WTC11 (cell line): ENCODE results near the gene TNS3. TPM values are rescaled to one million over a fixed set of nuclear protein-coding genes. Genes with fewer than 3 reads are reported as not detected.
"Not testable (repeated sequence)": the region's sequence is repeated elsewhere in the genome, so short reads cannot be mapped to it uniquely, and the experiment has no call there.

ENCODE experiments used
- ATAC-seq: fragments of 200-7000 bp; cut with Tn5 transposase; 2 replicates; pipeline ENCODE4 v1.10.0; 2021; ENCODE audit warnings: mild to moderate bottlenecking, moderate library complexity
- CTCF ChIA-PET: fragments of 300-600 bp; sonication (Branson Sonifier 250); formaldehyde crosslinking; loops from one replicate; lab custom pipeline; 2021; ENCODE audit warnings: antibody characterized with exemption; lab: Charles Lee
- POLR2A ChIA-PET: fragments of 350-600 bp; sonication (Branson Sonifier 250); formaldehyde crosslinking; loops from one replicate; lab custom pipeline; 2021; ENCODE audit warnings: antibody characterized with exemption; lab: Charles Lee
- DNase-seq: peaks from one replicate; pipeline ENCODE4 v3.0.0; 2021; ENCODE audit warnings: low spot score
- H3K27ac Mint-ChIP-seq: 2 replicates; pipeline ENCODE4 v1.8.0; 2021; ENCODE audit warnings: mixed read lengths
- H3K27me3 Mint-ChIP-seq: 2 replicates; pipeline ENCODE4 v1.8.0; 2021; ENCODE audit warnings: low read depth, mild to moderate bottlenecking, moderate library complexity, mixed read lengths
- H3K36me3 Mint-ChIP-seq: 2 replicates; pipeline ENCODE4 v1.8.0; 2021; ENCODE audit warnings: mixed read lengths
- H3K4me1 Mint-ChIP-seq: 2 replicates; pipeline ENCODE4 v1.8.0; 2022; ENCODE audit warnings: mixed read lengths
- H3K4me3 Mint-ChIP-seq: 2 replicates; pipeline ENCODE4 v1.8.0; 2021; ENCODE audit warnings: mild to moderate bottlenecking, moderate library complexity, mixed read lengths
- H3K9me3 Mint-ChIP-seq: 2 replicates; pipeline ENCODE4 v1.8.0; 2021; ENCODE audit warnings: mixed read lengths
- CBFB ChIP-seq: sonication (generic); formaldehyde crosslinking; IDR thresholded peaks from 2 replicates; pipeline ENCODE4 v1.8.1; 2022; ENCODE audit warnings: mild to moderate bottlenecking, low read depth, missing genetic modification reagents
- FOXJ3 ChIP-seq: sonication (generic); formaldehyde crosslinking; IDR thresholded peaks from 2 replicates; pipeline ENCODE4 v1.9.0; 2021; ENCODE audit warnings: missing genetic modification reagents, mild to moderate bottlenecking, borderline replicate concordance
- GTF2I ChIP-seq: fragments of 250-450 bp; sonication (Bioruptor Pico); conservative IDR thresholded peaks from 2 replicates; pipeline ENCODE4 v1.4.0; 2021; ENCODE audit warnings: mild to moderate bottlenecking
- IRF2 ChIP-seq: sonication (generic); formaldehyde crosslinking; IDR thresholded peaks from 2 replicates; pipeline ENCODE4 v1.8.0; 2022; ENCODE audit warnings: low read depth, missing genetic modification reagents, borderline replicate concordance
- MYBL2 ChIP-seq: sonication (generic); formaldehyde crosslinking; IDR thresholded peaks from 2 replicates; pipeline ENCODE4 v1.8.1; 2023; ENCODE audit warnings: mild to moderate bottlenecking, moderate library complexity, missing genetic modification reagents
- NR1H2 ChIP-seq: sonication (generic); formaldehyde crosslinking; IDR thresholded peaks from 2 replicates; pipeline ENCODE4 v1.9.0; 2021; ENCODE audit warnings: mild to moderate bottlenecking, moderate library complexity, missing genetic modification reagents
- NR2C2 ChIP-seq: sonication (generic); formaldehyde crosslinking; IDR thresholded peaks from 2 replicates; pipeline ENCODE4 v1.8.0; 2022; ENCODE audit warnings: mild to moderate bottlenecking, missing genetic modification reagents
- NR3C1 ChIP-seq: sonication (generic); formaldehyde crosslinking; conservative IDR thresholded peaks from 2 replicates; pipeline ENCODE4 v1.8.1; 2023; ENCODE audit warnings: low read depth, mild to moderate bottlenecking, missing genetic modification reagents
- ZNF263 ChIP-seq: sonication (generic); formaldehyde crosslinking; IDR thresholded peaks from 2 replicates; pipeline ENCODE4 v1.8.1; 2022; ENCODE audit warnings: low read depth, mild to moderate bottlenecking, moderate library complexity, missing genetic modification reagents
- total RNA-seq: library from RNA; stranded (reverse); gene quantifications from 3 replicates; pipeline ENCODE4 v1.2.3, GENCODE V29; 2021
- TF ChIP-seq, protein P1 (sequence below): sonication (generic); formaldehyde crosslinking; IDR thresholded peaks from 2 replicates; pipeline ENCODE4 v1.8.1; 2022; ENCODE audit warnings: low read depth, missing genetic modification reagents, borderline replicate concordance
- TF ChIP-seq, protein P2 (sequence below): fragments of 250-450 bp; sonication (Bioruptor Pico); conservative IDR thresholded peaks from 2 replicates; pipeline ENCODE4 v1.9.0; 2021; ENCODE audit warnings: mild to moderate bottlenecking
- TF ChIP-seq, protein P3 (sequence below): sonication (generic); formaldehyde crosslinking; conservative IDR thresholded peaks from 2 replicates; pipeline ENCODE4 v1.8.1; 2023; ENCODE audit warnings: mild to moderate bottlenecking, low read depth, missing genetic modification reagents, moderate library complexity
- TF ChIP-seq, protein P4 (sequence below): sonication (generic); formaldehyde crosslinking; IDR thresholded peaks from 2 replicates; pipeline ENCODE4 v1.8.1; 2022; ENCODE audit warnings: missing genetic modification reagents, borderline replicate concordance
- TF ChIP-seq, protein P5 (sequence below): sonication (generic); formaldehyde crosslinking; IDR thresholded peaks from 2 replicates; pipeline ENCODE4 v1.8.1; 2023; ENCODE audit warnings: mild to moderate bottlenecking, moderate library complexity, missing genetic modification reagents

Gene TNS3
- total RNA-seq, 1 experiment from 2014 or later: 37.7 TPM

DNA sequence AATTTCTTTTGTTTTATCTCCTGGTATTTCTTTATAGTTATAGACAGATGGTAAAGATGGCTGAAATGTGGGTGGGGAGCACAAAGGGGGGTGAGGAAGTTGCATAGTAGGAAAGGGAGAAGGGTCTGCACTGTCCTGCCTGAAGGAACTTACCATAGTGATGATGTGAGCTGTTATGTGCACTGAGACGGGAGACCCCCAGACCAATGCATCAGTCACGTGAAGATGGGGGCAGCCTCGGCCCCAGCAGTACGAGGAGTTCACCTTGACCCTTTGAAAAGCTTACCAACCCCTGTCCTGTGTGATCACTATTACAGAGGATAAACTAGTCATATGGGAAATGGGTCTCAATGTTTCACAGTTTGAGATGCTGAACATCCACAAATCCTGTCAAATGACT, 316.3 kb downstream of the TNS3 start (continued):
- no peak for TF ChIP-seq NR3C1 (CRISPR knock-in tag)
- TF ChIP-seq, protein P1, sequence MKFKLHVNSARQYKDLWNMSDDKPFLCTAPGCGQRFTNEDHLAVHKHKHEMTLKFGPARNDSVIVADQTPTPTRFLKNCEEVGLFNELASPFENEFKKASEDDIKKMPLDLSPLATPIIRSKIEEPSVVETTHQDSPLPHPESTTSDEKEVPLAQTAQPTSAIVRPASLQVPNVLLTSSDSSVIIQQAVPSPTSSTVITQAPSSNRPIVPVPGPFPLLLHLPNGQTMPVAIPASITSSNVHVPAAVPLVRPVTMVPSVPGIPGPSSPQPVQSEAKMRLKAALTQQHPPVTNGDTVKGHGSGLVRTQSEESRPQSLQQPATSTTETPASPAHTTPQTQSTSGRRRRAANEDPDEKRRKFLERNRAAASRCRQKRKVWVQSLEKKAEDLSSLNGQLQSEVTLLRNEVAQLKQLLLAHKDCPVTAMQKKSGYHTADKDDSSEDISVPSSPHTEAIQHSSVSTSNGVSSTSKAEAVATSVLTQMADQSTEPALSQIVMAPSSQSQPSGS (CRISPR knock-in tag): no peak

DNA sequence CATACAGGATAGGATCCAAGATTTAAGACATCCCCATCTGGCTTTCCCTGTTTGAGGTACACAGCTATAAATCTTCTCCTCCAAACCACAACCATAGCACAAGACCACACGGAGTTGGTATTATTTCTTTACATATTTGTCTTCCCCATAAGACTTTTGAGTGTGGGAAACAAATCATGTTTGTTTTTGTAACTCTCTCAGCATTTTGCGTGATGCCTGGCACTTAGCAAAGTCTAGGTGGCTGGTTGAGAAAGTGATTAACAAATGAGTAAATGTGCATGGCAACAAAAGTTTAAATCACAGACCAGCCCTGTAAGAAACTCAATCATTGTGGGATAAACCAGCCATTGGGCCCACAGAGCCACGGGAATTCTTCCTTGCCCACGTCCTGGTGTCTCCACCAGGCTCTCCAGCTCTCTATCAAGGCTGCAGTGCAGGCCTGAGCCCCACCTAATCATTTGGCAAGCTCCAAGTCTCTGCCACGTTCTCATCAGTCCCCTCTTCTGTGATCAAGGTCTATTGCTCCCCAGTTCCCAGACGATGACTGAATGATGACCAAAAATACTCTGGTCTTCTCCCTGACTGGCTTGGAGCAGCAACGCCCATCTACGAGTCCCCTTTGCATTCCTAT, 317.8 kb downstream of the TNS3 start:
- TF ChIP-seq, protein P2, sequence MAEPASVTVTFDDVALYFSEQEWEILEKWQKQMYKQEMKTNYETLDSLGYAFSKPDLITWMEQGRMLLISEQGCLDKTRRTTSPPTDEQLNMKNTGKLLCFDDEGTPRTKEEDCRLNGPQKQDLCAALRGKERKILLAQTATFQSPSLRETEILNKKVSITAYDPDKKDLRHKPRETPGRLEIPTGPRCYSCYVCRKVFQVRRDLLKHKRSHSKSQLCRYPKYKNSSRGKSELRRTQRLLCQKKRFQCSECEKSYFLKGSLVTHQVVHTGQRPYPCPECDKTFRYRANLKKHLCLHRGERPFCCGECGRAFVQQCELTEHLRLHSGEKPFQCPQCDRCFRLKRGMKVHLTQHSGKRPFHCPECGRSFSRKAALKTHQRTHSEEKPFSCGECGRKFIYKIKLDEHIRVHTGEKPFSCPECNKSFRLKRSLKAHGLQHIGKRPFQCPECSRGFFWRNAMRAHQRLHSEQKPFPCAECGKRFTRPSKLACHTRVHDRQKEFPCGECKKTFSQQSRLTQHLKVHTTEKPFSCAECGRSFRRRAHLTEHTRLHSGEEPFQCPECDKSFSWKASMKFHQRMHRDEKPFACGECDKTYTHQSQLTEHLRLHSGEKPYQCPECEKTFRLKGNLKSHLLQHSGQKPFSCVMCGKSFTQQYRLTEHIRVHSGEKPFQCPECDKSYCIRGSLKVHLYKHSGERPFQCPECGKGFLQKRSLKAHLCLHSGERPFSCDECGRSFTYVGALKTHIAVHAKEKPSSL: no peak
- TF ChIP-seq ZNF263 (CRISPR knock-in tag): no peak
- TF ChIP-seq, all 79 proteins: peak for 0
- Mint-ChIP-seq H3K4me1 (peaks cover 3% of the 10 kb centered on the region), H3K27me3 (no peaks in the 10 kb centered on the region), H3K36me3 (no peaks in the 10 kb centered on the region), H3K4me3 (no peak overlapping the region), H3K27ac (no peak overlapping the region), H3K9me3 (peaks cover 4% of the 10 kb centered on the region)
- POLR2A ChIA-PET: no interaction called here
- no peak for DNase-seq
- CTCF ChIA-PET: interaction anchor here (1.3 kb wide), 1 partner anchor 10 kb away, joined by 6 read pairs; no protein-coding TSS in a partner anchor
- no peak for ATAC-seq

DNA sequence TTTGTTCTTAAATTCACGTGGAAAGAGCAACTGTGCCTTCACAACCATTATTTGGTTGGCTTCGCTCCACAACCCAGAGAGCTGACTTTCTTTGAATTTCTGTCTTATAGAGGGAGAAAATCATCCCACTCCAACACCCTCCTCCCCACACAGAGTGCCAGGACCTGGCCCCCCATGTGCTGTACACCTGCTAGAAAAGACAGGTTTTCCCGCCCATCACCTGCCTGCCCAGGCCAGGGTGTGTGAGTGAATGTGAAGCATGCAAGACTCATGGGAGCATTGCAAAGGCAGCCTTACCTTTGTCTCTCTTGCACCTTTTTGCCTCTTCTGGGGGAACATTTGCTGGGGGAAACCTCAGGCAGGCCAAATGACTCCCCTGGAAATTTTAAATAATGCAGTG, 319.0 kb downstream of the TNS3 start:
- ChIA-PET POLR2A (no interaction called here), CTCF (interaction anchor here (1.3 kb wide), 1 partner anchor 9 kb away, joined by 6 read pairs; no protein-coding TSS in a partner anchor)
- no peak for ATAC-seq
- H3K27ac Mint-ChIP-seq: no peak overlapping the region
- H3K4me1 Mint-ChIP-seq: peaks cover 3% of the 10 kb centered on the region
- H3K9me3 Mint-ChIP-seq: peaks cover 4% of the 10 kb centered on the region
- no peak for TF ChIP-seq GTF2I (CRISPR knock-in tag)
- TF ChIP-seq, protein P3, sequence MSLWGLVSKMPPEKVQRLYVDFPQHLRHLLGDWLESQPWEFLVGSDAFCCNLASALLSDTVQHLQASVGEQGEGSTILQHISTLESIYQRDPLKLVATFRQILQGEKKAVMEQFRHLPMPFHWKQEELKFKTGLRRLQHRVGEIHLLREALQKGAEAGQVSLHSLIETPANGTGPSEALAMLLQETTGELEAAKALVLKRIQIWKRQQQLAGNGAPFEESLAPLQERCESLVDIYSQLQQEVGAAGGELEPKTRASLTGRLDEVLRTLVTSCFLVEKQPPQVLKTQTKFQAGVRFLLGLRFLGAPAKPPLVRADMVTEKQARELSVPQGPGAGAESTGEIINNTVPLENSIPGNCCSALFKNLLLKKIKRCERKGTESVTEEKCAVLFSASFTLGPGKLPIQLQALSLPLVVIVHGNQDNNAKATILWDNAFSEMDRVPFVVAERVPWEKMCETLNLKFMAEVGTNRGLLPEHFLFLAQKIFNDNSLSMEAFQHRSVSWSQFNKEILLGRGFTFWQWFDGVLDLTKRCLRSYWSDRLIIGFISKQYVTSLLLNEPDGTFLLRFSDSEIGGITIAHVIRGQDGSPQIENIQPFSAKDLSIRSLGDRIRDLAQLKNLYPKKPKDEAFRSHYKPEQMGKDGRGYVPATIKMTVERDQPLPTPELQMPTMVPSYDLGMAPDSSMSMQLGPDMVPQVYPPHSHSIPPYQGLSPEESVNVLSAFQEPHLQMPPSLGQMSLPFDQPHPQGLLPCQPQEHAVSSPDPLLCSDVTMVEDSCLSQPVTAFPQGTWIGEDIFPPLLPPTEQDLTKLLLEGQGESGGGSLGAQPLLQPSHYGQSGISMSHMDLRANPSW (CRISPR knock-in tag): no peak
- TF ChIP-seq, protein P4, sequence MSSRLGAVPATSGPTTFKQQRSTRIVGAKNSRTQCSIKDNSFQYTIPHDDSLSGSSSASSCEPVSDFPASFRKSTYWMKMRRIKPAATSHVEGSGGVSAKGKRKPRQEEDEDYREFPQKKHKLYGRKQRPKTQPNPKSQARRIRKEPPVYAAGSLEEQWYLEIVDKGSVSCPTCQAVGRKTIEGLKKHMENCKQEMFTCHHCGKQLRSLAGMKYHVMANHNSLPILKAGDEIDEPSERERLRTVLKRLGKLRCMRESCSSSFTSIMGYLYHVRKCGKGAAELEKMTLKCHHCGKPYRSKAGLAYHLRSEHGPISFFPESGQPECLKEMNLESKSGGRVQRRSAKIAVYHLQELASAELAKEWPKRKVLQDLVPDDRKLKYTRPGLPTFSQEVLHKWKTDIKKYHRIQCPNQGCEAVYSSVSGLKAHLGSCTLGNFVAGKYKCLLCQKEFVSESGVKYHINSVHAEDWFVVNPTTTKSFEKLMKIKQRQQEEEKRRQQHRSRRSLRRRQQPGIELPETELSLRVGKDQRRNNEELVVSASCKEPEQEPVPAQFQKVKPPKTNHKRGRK: no peak
- H3K36me3 Mint-ChIP-seq: no peaks in the 10 kb centered on the region
- no peaks in the 10 kb centered on the region for H3K27me3 Mint-ChIP-seq
- no peak overlapping the region for H3K4me3 Mint-ChIP-seq
- no peak for DNase-seq

DNA sequence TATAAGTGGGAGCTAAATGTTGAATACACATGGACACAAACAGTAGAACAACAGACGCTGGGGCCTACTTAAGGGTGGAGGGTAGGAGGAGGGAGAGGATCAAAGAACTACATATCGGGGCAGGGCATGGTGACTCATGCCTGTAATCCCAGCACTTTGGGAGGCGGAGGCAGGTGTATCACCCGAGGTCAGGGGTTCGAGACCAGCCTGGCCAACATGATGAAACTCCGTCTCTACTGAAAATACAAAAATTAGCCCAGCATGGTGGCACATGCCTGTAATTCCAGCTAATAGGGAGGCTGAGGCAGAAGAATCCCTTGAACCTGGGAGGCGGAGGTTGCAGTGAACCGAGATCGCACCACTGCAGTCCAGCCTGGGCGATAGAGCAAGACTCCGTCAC, 319.8 kb downstream of the TNS3 start:
- POLR2A ChIA-PET, ATAC-seq, CTCF ChIA-PET, H3K27ac Mint-ChIP-seq, H3K9me3 Mint-ChIP-seq, H3K27me3 Mint-ChIP-seq, H3K36me3 Mint-ChIP-seq, H3K4me1 Mint-ChIP-seq, DNase-seq, H3K4me3 Mint-ChIP-seq: not testable (repeated sequence)

DNA sequence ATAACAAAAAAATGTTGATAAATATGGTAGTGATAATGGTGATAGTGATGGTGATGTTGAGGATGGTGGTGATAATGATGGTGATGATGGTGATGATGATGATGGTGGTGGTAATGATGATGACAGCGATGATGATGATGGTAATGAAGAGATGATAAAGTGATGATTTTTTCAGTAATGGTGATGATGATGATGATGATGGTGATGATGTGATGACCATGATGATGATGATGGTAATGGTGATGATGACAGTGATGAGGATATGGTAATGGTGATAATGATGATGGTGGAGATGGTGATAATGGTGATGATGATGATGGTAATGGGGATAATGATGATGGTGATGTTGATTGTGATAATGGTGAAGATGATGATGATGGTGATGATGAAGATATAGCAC, 321.6 kb downstream of the TNS3 start:
- TF ChIP-seq NR2C2 (CRISPR knock-in tag) (no peak), NR1H2 (CRISPR knock-in tag) (no peak), MYBL2 (CRISPR knock-in tag) (no peak), CBFB (CRISPR knock-in tag) (no peak), IRF2 (no peak), NR3C1 (CRISPR knock-in tag) (no peak), FOXJ3 (CRISPR knock-in tag) (no peak), GTF2I (CRISPR knock-in tag) (no peak)
- TF ChIP-seq, protein P5, sequence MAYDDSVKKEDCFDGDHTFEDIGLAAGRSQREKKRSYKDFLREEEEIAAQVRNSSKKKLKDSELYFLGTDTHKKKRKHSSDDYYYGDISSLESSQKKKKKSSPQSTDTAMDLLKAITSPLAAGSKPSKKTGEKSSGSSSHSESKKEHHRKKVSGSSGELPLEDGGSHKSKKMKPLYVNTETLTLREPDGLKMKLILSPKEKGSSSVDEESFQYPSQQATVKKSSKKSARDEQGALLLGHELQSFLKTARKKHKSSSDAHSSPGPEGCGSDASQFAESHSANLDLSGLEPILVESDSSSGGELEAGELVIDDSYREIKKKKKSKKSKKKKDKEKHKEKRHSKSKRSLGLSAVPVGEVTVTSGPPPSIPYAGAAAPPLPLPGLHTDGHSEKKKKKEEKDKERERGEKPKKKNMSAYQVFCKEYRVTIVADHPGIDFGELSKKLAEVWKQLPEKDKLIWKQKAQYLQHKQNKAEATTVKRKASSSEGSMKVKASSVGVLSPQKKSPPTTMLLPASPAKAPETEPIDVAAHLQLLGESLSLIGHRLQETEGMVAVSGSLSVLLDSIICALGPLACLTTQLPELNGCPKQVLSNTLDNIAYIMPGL (CRISPR knock-in tag): no peak
- ChIA-PET CTCF (no interaction called here), POLR2A (no interaction called here)
- Mint-ChIP-seq H3K4me3 (no peak overlapping the region), H3K27ac (no peak overlapping the region), H3K27me3 (peaks cover 9% of the 10 kb centered on the region), H3K4me1 (no peaks in the 10 kb centered on the region), H3K36me3 (no peaks in the 10 kb centered on the region), H3K9me3 (peaks cover 4% of the 10 kb centered on the region)
- ATAC-seq (no peak), DNase-seq (no peak)
